ENCODE results near the gene SLC1A2. TPM values are rescaled to one million over a fixed set of nuclear protein-coding genes. Genes with fewer than 3 reads are reported as not detected.

Gene SLC1A2
- total and polyA plus RNA-seq, 2 donors (not counting 3 experiments of a cell fraction or from before 2014, with no cell fraction given), result not detected

DNA sequence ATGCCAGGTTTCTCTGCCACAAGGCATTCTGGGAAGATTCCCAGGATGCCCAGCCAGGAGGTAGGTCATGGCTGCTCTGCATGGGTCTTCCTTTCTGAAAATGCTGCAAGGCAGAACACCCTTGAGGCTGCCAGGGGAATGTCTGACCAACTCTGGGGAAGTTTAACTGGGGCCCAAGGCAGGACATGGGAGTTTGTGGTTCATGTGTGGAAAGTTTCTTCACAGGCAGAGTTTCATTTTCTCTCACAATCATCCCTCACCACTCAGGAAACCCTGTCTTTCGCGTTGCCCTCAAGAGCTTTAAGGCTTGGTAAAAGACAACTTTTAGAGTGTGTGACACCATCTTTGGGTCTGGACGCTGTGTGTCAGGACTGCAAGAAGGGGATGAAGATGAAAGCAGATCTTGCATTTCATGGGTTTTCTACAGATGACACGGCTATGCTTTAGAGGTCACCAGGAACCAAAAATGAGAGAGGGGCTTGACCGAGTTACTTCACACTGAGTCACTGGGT is 146.9 kb downstream of the SLC1A2 start:
- Histone ChIP-seq H3K4me3 (replicated peaks in 1 of 3; ENCODE audit: insufficient read depth in 1 of 3, low read depth in 1 of 3, low read length in 3 of 3) (no peak overlapping the region), H3K27me3 (ENCODE audit: control insufficient read depth in 2 of 2, insufficient read depth in 2 of 2, low read length in 2 of 2) (peaks cover 0 to 14% of the 10 kb centered on the region in 2 experiments), H3K79me2 (ENCODE audit: control insufficient read depth, insufficient read depth, low read length) (no peaks in the 10 kb centered on the region), H3K9me1 (replicated peaks; ENCODE audit: control insufficient read depth, extremely low read depth, insufficient read depth, low read length) (no peaks in the 10 kb centered on the region), H3K9me3 (replicated peaks; ENCODE audit: control insufficient read depth, insufficient read depth, low read length) (no peaks in the 10 kb centered on the region), H3K4me1 (ENCODE audit: control insufficient read depth, extremely low read depth, insufficient read depth, low read length) (no peaks in the 10 kb centered on the region), H3K27ac (ENCODE audit: insufficient read depth, low read depth, low read length) (no peak overlapping the region), H3K4me2 (ENCODE audit: insufficient read depth, low read length) (no peak overlapping the region), H4K20me1 (replicated peaks; ENCODE audit: control insufficient read depth, extremely low read depth, insufficient read depth, low read length) (no peaks in the 10 kb centered on the region), H3K36me3 (ENCODE audit: control insufficient read depth in 2 of 2, extremely low read depth in 1 of 2, insufficient read depth in 2 of 2, low read length in 2 of 2) (no peaks in the 10 kb centered on the region), H2AFZ (ENCODE audit: low read depth, low read length) (no peak overlapping the region), H3K9ac (replicated peaks; ENCODE audit: extremely low read depth, insufficient read depth, low read length) (no peak overlapping the region)
- CTCF ChIA-PET, result no interaction called here
- intact Hi-C loops (cut with micrococcal nuclease) (no loop called here), dilution Hi-C loops (cut with MboI; ENCODE audit: extremely low pct_ligation_motif_present, low sequenced_read_pairs) (no loop called here)
- DNase-seq (ENCODE audit: low read depth, low spot score) (no peak), FAIRE-seq (no peak)
- POLR2A ChIA-PET, result no interaction called here
- TF ChIP-seq POLR2A (IDR thresholded peaks at IDR 0.05; ENCODE audit: low read depth, low read length) (no peak), JUN (IDR thresholded peaks at IDR 0.05; ENCODE audit: borderline replicate concordance, insufficient read depth, insufficient read length, low read depth) (no peak), GATA2 (IDR thresholded peaks at IDR 0.05; ENCODE audit: insufficient read depth, insufficient read length, low read depth, low read length) (no peak), FOS (IDR thresholded peaks at IDR 0.05; ENCODE audit: borderline replicate concordance, insufficient read depth, low read length) (no peak), EZH2 (IDR thresholded peaks at IDR 0.05; ENCODE audit: borderline replicate concordance, low read depth, low read length, severe bottlenecking) (no peak), MYC (IDR thresholded peaks at IDR 0.05; ENCODE audit: low read depth, low read length) (no peak), CTCF (IDR thresholded peaks at IDR 0.05; ENCODE audit: extremely low read depth in 1 of 2, insufficient read depth in 1 of 2, low read depth in 1 of 2, low read length in 2 of 2) (no peak), POLR2AphosphoS5 (IDR thresholded peaks at IDR 0.05; ENCODE audit: insufficient read depth, low read depth, low read length) (no peak)
- TF ChIP-seq, protein P1, sequence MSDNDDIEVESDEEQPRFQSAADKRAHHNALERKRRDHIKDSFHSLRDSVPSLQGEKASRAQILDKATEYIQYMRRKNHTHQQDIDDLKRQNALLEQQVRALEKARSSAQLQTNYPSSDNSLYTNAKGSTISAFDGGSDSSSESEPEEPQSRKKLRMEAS (IDR thresholded peaks at IDR 0.05; ENCODE audit: insufficient read depth, insufficient read length), result no peak
- BruUV-seq (replicated peaks), result no TSS peak

Data from endothelial cell of umbilical vein (primary cell).